ENCODE results near the gene MUSK.
A peak's percentile ranks its signal among the peaks of the same experiment; 100 is the strongest.

MUSK gene

DNA sequence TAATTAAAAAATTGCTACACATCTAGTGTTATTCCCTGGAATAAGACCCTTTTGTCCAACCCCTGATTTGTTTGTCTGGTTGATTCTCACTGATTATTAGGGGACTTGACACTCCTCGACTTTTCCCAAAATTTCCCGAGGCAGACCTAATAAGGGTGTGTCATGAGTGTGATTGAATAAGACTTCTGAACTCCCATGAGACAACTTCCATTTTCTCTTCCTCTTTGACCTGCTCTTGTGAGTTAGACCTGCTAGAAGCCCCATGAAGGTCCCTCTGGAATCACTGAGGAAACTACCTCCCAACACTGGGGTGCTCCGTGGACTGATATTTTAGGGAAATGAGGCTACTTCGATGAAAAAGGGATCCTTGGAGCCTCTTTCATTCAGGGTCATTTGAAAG lies 83.4 kb downstream of the MUSK start:
- no peak for DNase-seq (ENCODE audit: low read depth)
- TF ChIP-seq, protein P1, sequence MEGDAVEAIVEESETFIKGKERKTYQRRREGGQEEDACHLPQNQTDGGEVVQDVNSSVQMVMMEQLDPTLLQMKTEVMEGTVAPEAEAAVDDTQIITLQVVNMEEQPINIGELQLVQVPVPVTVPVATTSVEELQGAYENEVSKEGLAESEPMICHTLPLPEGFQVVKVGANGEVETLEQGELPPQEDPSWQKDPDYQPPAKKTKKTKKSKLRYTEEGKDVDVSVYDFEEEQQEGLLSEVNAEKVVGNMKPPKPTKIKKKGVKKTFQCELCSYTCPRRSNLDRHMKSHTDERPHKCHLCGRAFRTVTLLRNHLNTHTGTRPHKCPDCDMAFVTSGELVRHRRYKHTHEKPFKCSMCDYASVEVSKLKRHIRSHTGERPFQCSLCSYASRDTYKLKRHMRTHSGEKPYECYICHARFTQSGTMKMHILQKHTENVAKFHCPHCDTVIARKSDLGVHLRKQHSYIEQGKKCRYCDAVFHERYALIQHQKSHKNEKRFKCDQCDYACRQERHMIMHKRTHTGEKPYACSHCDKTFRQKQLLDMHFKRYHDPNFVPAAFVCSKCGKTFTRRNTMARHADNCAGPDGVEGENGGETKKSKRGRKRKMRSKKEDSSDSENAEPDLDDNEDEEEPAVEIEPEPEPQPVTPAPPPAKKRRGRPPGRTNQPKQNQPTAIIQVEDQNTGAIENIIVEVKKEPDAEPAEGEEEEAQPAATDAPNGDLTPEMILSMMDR (conservative IDR thresholded peaks at IDR 0.05; ENCODE audit: control insufficient read depth, insufficient read depth, low read depth, low read length) = no peak
- H3K4me3 ChIP-seq (ENCODE audit: control insufficient read depth, low read depth, low read length) = no peak overlapping the region

DNA sequence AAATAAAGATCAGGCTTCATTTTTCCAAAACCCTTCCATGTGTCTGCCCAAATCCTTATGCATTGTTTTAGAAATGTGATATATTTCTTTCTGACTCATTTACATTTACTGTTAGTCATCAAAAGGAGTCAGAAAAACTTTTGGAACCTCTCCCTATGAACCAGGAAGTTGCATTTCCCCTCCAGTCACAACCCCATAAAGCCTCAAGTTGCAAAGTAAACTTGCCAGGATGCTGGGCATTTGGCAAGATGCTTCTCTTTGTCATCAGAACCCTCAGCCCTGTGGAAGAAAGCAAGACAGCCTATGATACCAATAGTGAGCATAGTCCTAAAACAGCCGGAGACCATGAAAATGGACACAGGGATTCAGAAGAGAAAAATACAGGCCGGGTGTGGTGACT lies 84.2 kb downstream of the MUSK start:
- peak; percentile 99 for DNase-seq (ENCODE audit: low read depth)
- H3K4me3 ChIP-seq (ENCODE audit: control insufficient read depth, low read depth, low read length) = no peak overlapping the region
- TF ChIP-seq, protein P1 (conservative IDR thresholded peaks at IDR 0.05; ENCODE audit: control insufficient read depth, insufficient read depth, low read depth, low read length) = no peak

DNA sequence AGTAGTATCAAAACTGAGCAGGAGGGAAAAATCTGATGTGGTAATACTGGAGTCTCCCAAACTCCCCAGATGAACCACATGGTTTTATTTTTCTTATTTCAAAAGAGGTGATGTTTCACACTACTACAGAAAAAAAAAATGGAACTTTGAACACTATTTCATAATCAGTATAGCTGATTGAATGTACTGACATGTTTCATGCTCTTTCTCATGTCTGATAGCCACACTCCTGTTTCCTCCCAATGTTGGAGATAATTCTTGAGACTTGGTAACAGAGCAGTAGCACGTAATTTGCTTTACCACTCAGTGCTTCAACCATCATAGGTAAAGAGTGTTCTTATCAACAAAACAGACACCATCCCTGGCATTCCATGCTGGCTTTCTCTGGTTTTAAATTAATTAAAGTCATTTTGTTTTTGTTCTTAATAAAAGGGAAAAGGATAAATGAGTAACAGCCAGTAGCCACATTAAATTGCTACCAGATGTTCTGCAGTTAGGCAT lies 85.2 kb downstream of the MUSK start:
- DNase-seq (ENCODE audit: low read depth) = peak; percentile 90

DNA sequence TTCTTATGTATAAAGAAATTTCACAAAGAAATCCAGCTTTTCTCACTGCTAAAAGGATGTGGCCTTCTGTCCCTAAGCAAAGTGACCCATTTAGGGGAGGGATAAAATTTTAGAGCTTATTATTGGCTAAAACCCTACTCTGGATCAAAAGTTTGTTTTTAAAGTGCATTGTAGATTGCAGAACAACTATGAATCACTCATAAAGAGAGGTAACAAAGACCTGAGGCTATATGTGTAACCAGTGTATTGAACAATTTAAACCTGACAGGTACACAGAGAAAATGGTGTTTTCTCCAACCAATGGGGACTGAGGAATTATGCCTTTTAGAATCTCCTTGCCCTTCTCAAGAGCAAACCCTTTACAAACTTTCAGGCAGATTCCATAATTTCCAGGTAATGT lies 86.6 kb downstream of the MUSK start:
- no peak overlapping the region for H3K4me3 ChIP-seq (ENCODE audit: control insufficient read depth, low read depth, low read length)

More for the DNA sequence above, 85.2 kb downstream of the MUSK start:
- TF ChIP-seq, protein P1 (conservative IDR thresholded peaks at IDR 0.05; ENCODE audit: control insufficient read depth, insufficient read depth, low read depth, low read length) = no peak
- H3K4me3 ChIP-seq (ENCODE audit: control insufficient read depth, low read depth, low read length) = no peak overlapping the region

DNA sequence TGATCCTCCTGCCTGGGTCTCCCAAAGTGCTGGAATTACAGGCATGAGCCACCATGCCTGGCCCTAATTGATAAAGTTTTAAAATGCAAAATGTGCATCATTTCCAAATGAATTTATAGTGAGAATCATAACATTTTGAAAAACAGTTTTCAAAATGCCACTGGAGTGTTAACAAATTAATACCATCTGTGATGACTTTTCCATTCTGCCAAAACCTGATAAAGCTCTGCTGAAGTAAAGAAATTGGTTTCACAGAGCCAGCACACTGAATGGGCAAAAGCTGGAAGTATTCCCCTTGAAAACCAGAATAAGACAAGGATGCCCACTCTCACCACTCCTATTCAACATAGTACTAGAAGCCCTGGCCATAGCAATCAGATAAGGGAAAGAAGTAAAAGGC lies 89.6 kb downstream of the MUSK start:
- no peak for DNase-seq (ENCODE audit: low read depth)
- H3K4me3 ChIP-seq (ENCODE audit: control insufficient read depth, low read depth, low read length) = no peak overlapping the region
- TF ChIP-seq, protein P1 (conservative IDR thresholded peaks at IDR 0.05; ENCODE audit: control insufficient read depth, insufficient read depth, low read depth, low read length) = no peak

More for the DNA sequence above, 86.6 kb downstream of the MUSK start:
- DNase-seq (ENCODE audit: low read depth) = no peak
- TF ChIP-seq, protein P1 (conservative IDR thresholded peaks at IDR 0.05; ENCODE audit: control insufficient read depth, insufficient read depth, low read depth, low read length) = no peak

DNA sequence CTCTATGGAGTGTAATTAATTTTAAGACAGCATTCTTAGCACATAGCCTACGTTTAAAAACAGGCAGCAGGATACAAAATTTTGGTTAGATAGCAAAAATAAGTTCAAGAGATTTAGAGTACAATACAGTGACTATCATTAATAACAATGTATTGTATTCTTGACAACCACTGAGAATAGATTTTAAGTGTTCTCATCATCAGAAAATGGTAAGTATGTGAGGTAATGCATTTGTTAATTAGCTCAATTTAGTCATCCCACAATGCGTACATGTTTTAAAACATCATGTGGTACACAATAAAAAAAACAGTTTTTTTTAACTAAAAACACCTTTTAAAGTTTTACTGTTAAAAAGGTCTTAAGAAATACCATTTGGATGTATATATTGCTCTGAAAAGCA lies 94.2 kb downstream of the MUSK start:
- no peak for DNase-seq (ENCODE audit: low read depth)
- no peak overlapping the region for H3K4me3 ChIP-seq (ENCODE audit: control insufficient read depth, low read depth, low read length)
- TF ChIP-seq, protein P1 (conservative IDR thresholded peaks at IDR 0.05; ENCODE audit: control insufficient read depth, insufficient read depth, low read depth, low read length) = no peak

DNA sequence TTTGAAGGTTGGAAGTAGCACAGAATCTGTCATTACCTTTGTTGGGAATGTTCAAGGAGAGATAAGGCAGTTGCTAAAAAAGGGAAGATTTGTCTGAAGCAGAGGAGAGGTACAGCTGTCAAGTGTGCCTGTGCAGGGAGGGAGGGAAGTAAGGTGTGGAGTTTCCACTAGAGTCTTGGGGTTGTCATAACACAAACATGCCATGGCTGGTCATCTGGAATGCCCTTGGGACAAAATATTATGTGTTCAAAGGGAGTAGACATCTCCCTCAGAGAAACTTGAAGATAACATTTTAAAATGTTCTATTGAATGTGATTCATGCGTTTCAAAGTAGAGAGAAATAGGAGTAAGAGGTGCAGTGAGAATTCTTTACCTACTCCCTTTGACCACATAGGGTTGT lies 95.0 kb downstream of the MUSK start:
- TF ChIP-seq, protein P1 (conservative IDR thresholded peaks at IDR 0.05; ENCODE audit: control insufficient read depth, insufficient read depth, low read depth, low read length) = no peak
- H3K4me3 ChIP-seq (ENCODE audit: control insufficient read depth, low read depth, low read length) = no peak overlapping the region
- DNase-seq (ENCODE audit: low read depth) = no peak

Measured in fibroblast of mammary gland (primary cell).